ENCODE results near the gene GABRG3. TPM values are rescaled to one million over a fixed set of nuclear protein-coding genes. Genes with fewer than 3 reads are reported as not detected.

The GABRG3 gene
- total and polyA plus RNA-seq, 2 experiments from 2014 or later, result 0.15 to 0.43 TPM

- Histone ChIP-seq H2AFZ (no peak overlapping the region), H3K9me2 (replicated peaks; ENCODE audit: insufficient read depth) (no peaks in the 10 kb centered on the region), H3K36me3 (replicated peaks; ENCODE audit: insufficient read depth, low read depth) (no peaks in the 10 kb centered on the region), H3K27ac (no peak overlapping the region), H3K9me3 (ENCODE audit: low read depth) (no peaks in the 10 kb centered on the region), H3K4me3 (no peak overlapping the region), H3K4me1 (ENCODE audit: insufficient read depth) (no peaks in the 10 kb centered on the region), H3K4me2 (no peak overlapping the region), H3K27me3 (no peaks in the 10 kb centered on the region), H3K79me2 (no peaks in the 10 kb centered on the region), H4K20me1 (ENCODE audit: insufficient read depth, poor library complexity, severe bottlenecking) (no peaks in the 10 kb centered on the region)
- TF ChIP-seq CTCF (IDR thresholded peaks at IDR 0.05; ENCODE audit: poor library complexity), result no peak
- no peak for DNase-seq (ENCODE audit: low spot score)
- WGBS (ENCODE audit: low lambda C conversion rate, missing lambda C conversion rate), result 95% methylated on average over 1 of the region's 1 CpG
These were observed 538.0 kb downstream of the GABRG3 start for GRCh38 chr15:27509014-27509413.

GRCh38 chr15:27512281-27513001, 541.5 kb downstream of the GABRG3 start:
- TF ChIP-seq EZH2 (IDR thresholded peaks at IDR 0.05; ENCODE audit: borderline replicate concordance), result no peak
- no peak for TF ChIP-seq EZH2phosphoT487 (IDR thresholded peaks at IDR 0.05; ENCODE audit: low read depth, severe bottlenecking, unreplicated experiment)
- no peak for TF ChIP-seq CTCF (IDR thresholded peaks at IDR 0.05; ENCODE audit: poor library complexity)
- WGBS (ENCODE audit: low lambda C conversion rate, missing lambda C conversion rate), result 76% methylated on average over 4 of the region's 4 CpGs
- H3K4me1 ChIP-seq (ENCODE audit: insufficient read depth), result no peaks in the 10 kb centered on the region
- no peak overlapping the region for H3K4me3 ChIP-seq
- no peaks in the 10 kb centered on the region for H3K36me3 ChIP-seq (replicated peaks; ENCODE audit: insufficient read depth, low read depth)
- no peaks in the 10 kb centered on the region for H3K9me3 ChIP-seq (ENCODE audit: low read depth)
- no peaks in the 10 kb centered on the region for H3K9me2 ChIP-seq (replicated peaks; ENCODE audit: insufficient read depth)
- H3K27ac ChIP-seq, result no peak overlapping the region
- no peak for DNase-seq (ENCODE audit: low spot score)
- H3K79me2 ChIP-seq, result no peaks in the 10 kb centered on the region
- no peak overlapping the region for H3K4me2 ChIP-seq
- no peaks in the 10 kb centered on the region for H4K20me1 ChIP-seq (ENCODE audit: insufficient read depth, poor library complexity, severe bottlenecking)
- no peaks in the 10 kb centered on the region for H3K27me3 ChIP-seq
- no peak overlapping the region for H2AFZ ChIP-seq

- no peaks in the 10 kb centered on the region for H3K4me1 ChIP-seq (ENCODE audit: insufficient read depth)
- 70% methylated on average over 3 of the region's 3 CpGs for WGBS (ENCODE audit: low lambda C conversion rate, missing lambda C conversion rate)
- no peak overlapping the region for H3K4me2 ChIP-seq
- DNase-seq (ENCODE audit: low spot score), result no peak
- no peak overlapping the region for H3K27ac ChIP-seq
- TF ChIP-seq EZH2phosphoT487 (IDR thresholded peaks at IDR 0.05; ENCODE audit: low read depth, severe bottlenecking, unreplicated experiment), result no peak
- TF ChIP-seq EZH2 (IDR thresholded peaks at IDR 0.05; ENCODE audit: borderline replicate concordance), result no peak
- no peak for TF ChIP-seq CTCF (IDR thresholded peaks at IDR 0.05; ENCODE audit: poor library complexity)
- H3K27me3 ChIP-seq, result no peaks in the 10 kb centered on the region
- H3K9me3 ChIP-seq (ENCODE audit: low read depth), result no peaks in the 10 kb centered on the region
- no peak overlapping the region for H2AFZ ChIP-seq
- H3K9me2 ChIP-seq (replicated peaks; ENCODE audit: insufficient read depth), result no peaks in the 10 kb centered on the region
- no peaks in the 10 kb centered on the region for H3K36me3 ChIP-seq (replicated peaks; ENCODE audit: insufficient read depth, low read depth)
- no peak overlapping the region for H3K4me3 ChIP-seq
- no peaks in the 10 kb centered on the region for H4K20me1 ChIP-seq (ENCODE audit: insufficient read depth, poor library complexity, severe bottlenecking)
- no peaks in the 10 kb centered on the region for H3K79me2 ChIP-seq
These were observed 543.5 kb downstream of the GABRG3 start for GRCh38 chr15:27514526-27514925.
